ENCODE data around the gene TMTC3. TPM values are rescaled to one million over a fixed set of nuclear protein-coding genes. Genes with fewer than 3 reads are reported as not detected.
A peak's percentile ranks its signal among the peaks of the same experiment; 100 is the strongest.

The TMTC3 gene
- polyA plus RNA-seq, 2 of the 4 experiments (the other 2 are of a cell fraction) = 12.0 to 34.9 TPM

DNA sequence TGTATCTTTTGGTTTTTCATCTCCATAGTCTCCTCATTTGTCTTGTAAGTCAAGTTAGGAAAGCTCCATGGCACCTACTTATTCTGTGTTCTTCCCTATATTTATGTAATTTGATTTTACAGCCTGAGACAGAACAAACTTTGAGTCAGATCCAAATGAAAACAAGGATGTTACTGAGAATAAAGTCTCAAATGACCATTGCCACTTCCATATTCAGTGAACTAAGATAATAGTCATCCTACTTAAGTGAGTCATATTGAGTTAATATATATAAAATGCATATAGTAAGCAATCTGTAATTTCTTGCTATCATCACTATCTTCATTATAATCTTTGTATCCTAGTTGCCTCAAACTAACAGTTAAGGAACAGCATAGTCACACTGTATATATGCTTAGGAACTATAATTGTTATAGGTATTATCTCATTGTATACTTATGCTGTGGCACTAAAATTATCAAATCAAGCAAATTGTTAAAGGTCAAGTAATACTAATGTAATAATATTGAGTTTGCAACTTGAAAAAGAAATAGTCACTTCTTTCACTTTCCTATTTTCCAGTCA lies 30.8 kb downstream of the TMTC3 start:
- TF ChIP-seq JUN (IDR thresholded peaks at IDR 0.05) (no peak), RNF2 (IDR thresholded peaks at IDR 0.05; ENCODE audit: borderline replicate concordance, low read depth) (no peak), FOSL2 (IDR thresholded peaks at IDR 0.05) (no peak), FOSL2 (CRISPR knock-in tag; IDR thresholded peaks at IDR 0.05) (0 out of 2 replicates have a peak, but pooled peaks have one; percentile 16)
- DNase-seq (ENCODE audit: low read depth in 1 of 2, low spot score in 1 of 2) (no peak), FAIRE-seq (no peak), ATAC-seq (no peak)
- CTCF ChIA-PET = no interaction called here
- no peak overlapping the region for H3K4me2 ChIP-seq
- no peaks in the 10 kb centered on the region for H3K9me3 ChIP-seq
- H3K4me3 ChIP-seq = no peak overlapping the region
- H3K27ac ChIP-seq = no peak overlapping the region
- peaks cover 6% of the 10 kb centered on the region; the same call in 2 of the 3 replicates for H3K4me1 ChIP-seq
- POLR2A ChIA-PET = no interaction called here

DNA sequence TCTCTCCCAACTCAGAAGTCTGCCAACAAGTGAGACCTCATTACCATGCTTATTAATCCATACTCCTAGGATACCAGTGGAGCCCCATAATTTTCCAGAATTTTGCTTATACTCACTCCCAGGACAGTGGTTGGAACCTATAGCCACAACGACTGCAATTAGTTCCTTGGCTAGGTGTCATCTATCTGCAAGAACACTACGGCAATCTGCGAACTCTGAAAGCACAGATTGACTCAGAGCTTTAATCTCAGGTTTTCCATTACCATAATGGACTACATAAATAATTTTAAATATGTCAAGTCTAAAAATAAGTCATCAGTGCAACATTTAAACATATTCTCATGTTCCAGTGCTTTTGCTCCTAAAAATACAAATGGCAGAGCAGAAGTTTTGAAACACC lies 33.4 kb downstream of the TMTC3 start:
- no peaks in the 10 kb centered on the region for H3K9me3 ChIP-seq
- DNase-seq (ENCODE audit: low read depth in 1 of 2, low spot score in 1 of 2) = no peak
- no peak for FAIRE-seq
- no peak for ATAC-seq
- CTCF ChIA-PET = no interaction called here
- WGBS (ENCODE audit: missing lambda C conversion rate) = 94% methylated on average over 3 of the region's 3 CpGs
- H3K4me3 ChIP-seq = no peak overlapping the region
- no peak for TF ChIP-seq HOXA7 (CRISPR knock-in tag; IDR thresholded peaks at IDR 0.05)
- TF ChIP-seq, protein P1, sequence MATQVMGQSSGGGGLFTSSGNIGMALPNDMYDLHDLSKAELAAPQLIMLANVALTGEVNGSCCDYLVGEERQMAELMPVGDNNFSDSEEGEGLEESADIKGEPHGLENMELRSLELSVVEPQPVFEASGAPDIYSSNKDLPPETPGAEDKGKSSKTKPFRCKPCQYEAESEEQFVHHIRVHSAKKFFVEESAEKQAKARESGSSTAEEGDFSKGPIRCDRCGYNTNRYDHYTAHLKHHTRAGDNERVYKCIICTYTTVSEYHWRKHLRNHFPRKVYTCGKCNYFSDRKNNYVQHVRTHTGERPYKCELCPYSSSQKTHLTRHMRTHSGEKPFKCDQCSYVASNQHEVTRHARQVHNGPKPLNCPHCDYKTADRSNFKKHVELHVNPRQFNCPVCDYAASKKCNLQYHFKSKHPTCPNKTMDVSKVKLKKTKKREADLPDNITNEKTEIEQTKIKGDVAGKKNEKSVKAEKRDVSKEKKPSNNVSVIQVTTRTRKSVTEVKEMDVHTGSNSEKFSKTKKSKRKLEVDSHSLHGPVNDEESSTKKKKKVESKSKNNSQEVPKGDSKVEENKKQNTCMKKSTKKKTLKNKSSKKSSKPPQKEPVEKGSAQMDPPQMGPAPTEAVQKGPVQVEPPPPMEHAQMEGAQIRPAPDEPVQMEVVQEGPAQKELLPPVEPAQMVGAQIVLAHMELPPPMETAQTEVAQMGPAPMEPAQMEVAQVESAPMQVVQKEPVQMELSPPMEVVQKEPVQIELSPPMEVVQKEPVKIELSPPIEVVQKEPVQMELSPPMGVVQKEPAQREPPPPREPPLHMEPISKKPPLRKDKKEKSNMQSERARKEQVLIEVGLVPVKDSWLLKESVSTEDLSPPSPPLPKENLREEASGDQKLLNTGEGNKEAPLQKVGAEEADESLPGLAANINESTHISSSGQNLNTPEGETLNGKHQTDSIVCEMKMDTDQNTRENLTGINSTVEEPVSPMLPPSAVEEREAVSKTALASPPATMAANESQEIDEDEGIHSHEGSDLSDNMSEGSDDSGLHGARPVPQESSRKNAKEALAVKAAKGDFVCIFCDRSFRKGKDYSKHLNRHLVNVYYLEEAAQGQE (IDR thresholded peaks at IDR 0.05) = no peak
- TF ChIP-seq TFCP2L1 (CRISPR knock-in tag; IDR thresholded peaks at IDR 0.05) = no peak
- TF ChIP-seq, protein P2, sequence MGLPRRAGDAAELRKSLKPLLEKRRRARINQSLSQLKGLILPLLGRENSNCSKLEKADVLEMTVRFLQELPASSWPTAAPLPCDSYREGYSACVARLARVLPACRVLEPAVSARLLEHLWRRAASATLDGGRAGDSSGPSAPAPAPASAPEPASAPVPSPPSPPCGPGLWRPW (IDR thresholded peaks at IDR 0.05) = no peak
- TF ChIP-seq BHLHE40 (IDR thresholded peaks at IDR 0.05; ENCODE audit: low read depth, low read length) = no peak
- TF ChIP-seq ZNF302 (CRISPR knock-in tag; IDR thresholded peaks at IDR 0.05) = no peak
- TF ChIP-seq SREBF2 (IDR thresholded peaks at IDR 0.05) = no peak
- no peak for TF ChIP-seq JUN (IDR thresholded peaks at IDR 0.05)
- no peak for TF ChIP-seq HMGXB4 (CRISPR knock-in tag; IDR thresholded peaks at IDR 0.05; ENCODE audit: borderline replicate concordance)
- POLR2A ChIA-PET = no interaction called here
- H3K4me2 ChIP-seq = no peak overlapping the region
- peaks cover 6% of the 10 kb centered on the region; the same call in 2 of the 3 replicates for H3K4me1 ChIP-seq
- H3K27ac ChIP-seq = no peak overlapping the region

DNA sequence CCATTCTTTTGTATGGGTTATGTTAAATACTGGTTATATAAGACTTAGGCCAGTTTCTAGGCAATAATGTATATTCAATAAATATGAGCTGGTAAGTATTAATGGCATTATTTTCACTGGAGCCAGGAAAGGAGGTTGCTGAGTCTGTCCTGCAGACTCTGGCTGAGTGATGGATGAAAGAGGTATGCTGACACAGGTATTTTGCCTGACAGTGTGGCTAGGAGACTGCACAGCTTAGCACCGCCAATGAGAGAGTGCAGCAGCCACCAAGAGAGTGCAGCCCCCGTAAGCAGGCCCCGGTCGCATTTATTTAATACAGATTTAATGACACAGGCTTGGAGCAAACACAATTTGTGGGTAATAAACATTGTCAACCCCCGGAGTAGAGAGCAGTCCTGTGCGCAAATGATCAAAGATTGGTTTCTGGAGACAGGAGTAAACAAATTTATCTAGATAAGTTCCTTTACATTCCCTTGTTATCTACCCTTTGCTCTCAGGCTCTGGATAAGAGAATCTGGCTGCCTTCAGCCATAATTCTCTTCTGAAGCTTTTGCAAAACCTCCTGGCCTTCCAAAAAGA lies 37.4 kb downstream of the TMTC3 start:
- Histone ChIP-seq H3K9me3 (no peaks in the 10 kb centered on the region), H3K4me1 (no peaks in the 10 kb centered on the region), H3K4me2 (no peak overlapping the region), H3K27ac (no peak overlapping the region), H3K4me3 (no peak overlapping the region)
- TF ChIP-seq MAFK (IDR thresholded peaks at IDR 0.05; ENCODE audit: partially characterized antibody) (peak; percentile 15), JUN (IDR thresholded peaks at IDR 0.05) (no peak)
- FAIRE-seq (no peak), ATAC-seq (no peak), DNase-seq (ENCODE audit: low read depth in 1 of 2, low spot score in 1 of 2) (no peak)
- ChIA-PET POLR2A (no interaction called here), CTCF (no interaction called here)
- WGBS (ENCODE audit: missing lambda C conversion rate) = 95% methylated on average over 6 of the region's 6 CpGs

DNA sequence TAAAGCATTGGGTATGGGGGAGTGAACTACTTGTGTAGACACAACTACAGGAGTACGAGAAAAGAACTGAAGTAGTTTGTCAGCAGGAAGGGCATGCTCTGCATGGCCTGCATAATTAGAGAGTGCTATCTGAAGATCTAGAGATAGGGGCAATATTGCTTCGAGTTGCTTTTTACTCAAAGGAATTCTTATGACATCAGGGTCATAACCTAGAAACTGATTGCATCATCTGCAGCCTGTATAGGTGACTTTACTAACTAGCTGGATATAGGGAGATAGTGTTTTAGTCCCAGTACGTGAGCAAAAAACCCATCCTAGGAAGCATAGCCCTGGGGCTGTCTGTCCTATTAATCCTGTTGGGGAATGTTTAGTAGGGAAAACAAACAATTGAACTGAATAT lies 39.8 kb downstream of the TMTC3 start:
- no peak overlapping the region for H3K27ac ChIP-seq
- CTCF ChIA-PET = interaction anchor here (0.6 kb wide), 1 partner anchor 28 kb away, joined by 4 read pairs; no protein-coding TSS in a partner anchor
- TF ChIP-seq MYC (IDR thresholded peaks at IDR 0.05; ENCODE audit: borderline replicate concordance, low read length) (no peak), ZFP36 (IDR thresholded peaks at IDR 0.05; ENCODE audit: borderline replicate concordance, partially characterized antibody) (no peak), ZSCAN20 (CRISPR knock-in tag; IDR thresholded peaks at IDR 0.05) (no peak), HOXA7 (CRISPR knock-in tag; IDR thresholded peaks at IDR 0.05) (no peak), HOXB5 (CRISPR knock-in tag; IDR thresholded peaks at IDR 0.05) (no peak), JUNB (IDR thresholded peaks at IDR 0.05) (no peak), FOSL2 (IDR thresholded peaks at IDR 0.05) (no peak), FOSL2 (CRISPR knock-in tag; IDR thresholded peaks at IDR 0.05) (no peak), FOXS1 (CRISPR knock-in tag; IDR thresholded peaks at IDR 0.05) (no peak), NR3C1 (IDR thresholded peaks at IDR 0.05) (no peak), MAZ (IDR thresholded peaks at IDR 0.05; ENCODE audit: borderline replicate concordance, low read depth, low read length) (no peak), ZNF302 (CRISPR knock-in tag; IDR thresholded peaks at IDR 0.05) (no peak), CEBPB (IDR thresholded peaks at IDR 0.05) (no peak), TFCP2L1 (CRISPR knock-in tag; IDR thresholded peaks at IDR 0.05) (no peak), HEYL (CRISPR knock-in tag; IDR thresholded peaks at IDR 0.05) (no peak), FOSB (CRISPR knock-in tag; IDR thresholded peaks at IDR 0.05) (no peak), BHLHE40 (IDR thresholded peaks at IDR 0.05; ENCODE audit: low read depth, low read length) (no peak), RARB (CRISPR knock-in tag; IDR thresholded peaks at IDR 0.05) (no peak), CHD4 (IDR thresholded peaks at IDR 0.05; ENCODE audit: borderline replicate concordance) (no peak)
- H3K9me3 ChIP-seq = no peaks in the 10 kb centered on the region
- no peaks in the 10 kb centered on the region for H3K4me1 ChIP-seq
- ATAC-seq = no peak
- POLR2A ChIA-PET = no interaction called here
- 86% methylated on average over 3 of the region's 3 CpGs for WGBS (ENCODE audit: missing lambda C conversion rate)
- no peak overlapping the region for H3K4me3 ChIP-seq
- no peak overlapping the region for H3K4me2 ChIP-seq
- no peak for DNase-seq (ENCODE audit: low read depth in 1 of 2, low spot score in 1 of 2)
- no peak for FAIRE-seq

All from A549 (cell line).